GM18511 (cell line): ENCODE results near the gene ANAPC4.

ENCODE experiments used
- ATAC-seq: cut with Tn5 transposase; IDR thresholded peaks from one replicate; pipeline ENCODE4 v1.9.1; 2021; ENCODE audit warnings: mild to moderate bottlenecking, moderate library complexity; ENCODE audit not compliant: unreplicated experiment

The ANAPC4 gene

DNA sequence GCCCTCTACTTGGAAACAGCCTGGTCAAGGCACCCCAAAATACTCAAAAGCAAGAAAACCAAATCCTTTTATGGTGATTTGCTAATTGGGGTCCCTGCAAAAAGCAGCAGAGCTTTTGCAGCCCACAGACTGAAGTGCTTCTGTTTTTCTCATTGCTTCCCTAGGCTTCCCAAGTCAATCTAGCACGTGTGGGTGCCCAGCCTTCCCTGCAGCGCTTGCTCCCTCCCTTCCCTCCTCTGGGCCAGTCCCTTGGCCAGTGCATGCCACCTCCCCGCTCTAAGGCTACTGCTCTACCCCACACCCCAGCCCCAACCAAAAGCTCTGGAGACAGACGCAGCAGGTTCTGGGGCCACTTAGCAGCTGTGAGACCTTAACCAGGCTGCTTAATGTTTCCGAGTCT, 53.6 kb downstream of the ANAPC4 start:
- ATAC-seq, result no peak

DNA sequence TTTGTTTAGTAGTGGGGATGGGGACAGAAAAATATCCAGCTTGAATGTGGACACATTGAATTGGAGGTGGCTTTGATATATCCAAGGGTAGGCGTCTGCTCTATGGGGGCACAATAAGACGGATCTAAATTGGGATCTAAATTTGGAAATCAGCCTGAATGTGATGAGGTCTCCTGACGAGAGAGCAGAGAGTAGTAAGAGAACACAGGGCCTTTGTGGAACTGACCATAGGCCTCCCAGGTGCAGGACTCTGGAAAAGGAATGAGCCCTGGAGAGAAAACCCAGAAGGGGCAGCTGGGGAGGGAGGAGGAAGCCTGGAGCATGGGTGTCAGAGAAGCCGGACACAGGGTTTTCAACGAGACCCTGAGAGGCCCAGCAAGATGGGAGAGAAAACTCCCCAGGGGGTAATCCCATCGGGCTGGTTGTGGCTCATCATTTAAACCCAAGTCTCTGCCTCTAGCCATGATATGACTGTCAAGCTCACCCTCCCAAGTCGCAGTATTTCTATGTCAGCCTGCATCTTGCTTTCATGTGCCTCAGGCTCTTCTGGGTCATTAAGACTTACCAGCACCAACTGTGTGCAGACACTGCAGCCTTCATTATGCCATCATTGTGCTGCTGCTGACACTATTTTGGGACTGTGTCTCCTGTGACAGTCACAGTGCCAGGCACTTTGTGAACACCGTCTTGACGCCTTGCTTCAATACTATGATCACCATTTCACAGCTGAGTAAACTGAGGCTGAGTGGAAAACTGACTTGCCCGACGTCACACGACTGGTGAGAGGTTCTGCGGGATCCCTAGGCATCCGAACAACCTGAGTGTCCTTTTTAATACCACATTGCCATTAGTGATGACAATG, 57.1 kb downstream of the ANAPC4 start:
- ATAC-seq, result no peak

DNA sequence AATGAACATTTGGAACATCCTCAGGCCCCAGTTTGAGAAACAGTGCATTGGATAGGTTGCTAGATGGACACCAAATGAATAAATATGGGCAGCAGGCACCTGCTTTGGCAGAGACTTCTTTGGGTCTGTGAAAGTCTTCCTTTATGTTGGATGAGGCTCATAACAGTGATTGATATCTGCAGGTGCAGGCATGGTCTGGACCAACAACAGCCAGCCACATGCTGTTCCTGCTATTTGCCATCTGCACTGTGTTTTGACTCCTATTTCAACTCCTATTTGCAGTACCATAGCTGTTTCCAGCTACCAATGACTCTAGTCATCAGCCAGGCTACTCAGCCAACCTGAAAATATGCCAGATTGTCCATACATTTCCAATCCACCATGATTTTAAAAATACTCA, 60.9 kb downstream of the ANAPC4 start:
- no peak for ATAC-seq

DNA sequence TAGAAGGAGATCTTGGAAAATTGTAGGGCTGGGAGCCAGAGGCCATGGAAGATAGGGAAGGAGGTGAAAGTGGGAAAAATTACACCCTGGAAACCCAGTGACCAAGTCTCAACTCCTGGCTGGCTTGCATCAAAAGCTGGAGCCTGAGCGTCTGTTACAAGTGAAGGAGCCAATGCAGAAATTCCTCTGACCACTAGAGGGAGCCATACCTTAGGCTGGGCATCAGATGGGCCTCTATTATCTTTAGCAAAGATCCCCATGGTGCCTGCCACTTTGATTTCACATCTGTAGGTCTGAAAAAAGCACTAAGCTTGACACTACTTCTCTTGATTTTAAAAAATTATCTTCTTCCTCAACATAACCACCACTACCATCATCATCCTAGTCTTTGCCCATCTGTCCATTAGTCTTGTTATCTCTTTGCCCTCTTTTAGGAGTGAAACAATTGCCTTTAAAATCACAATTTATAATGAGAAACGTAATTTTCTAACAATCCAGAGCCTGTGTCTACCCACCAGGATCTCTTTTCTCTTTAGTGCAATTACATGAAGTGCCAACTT, 62.9 kb downstream of the ANAPC4 start:
- peak; percentile 98 for ATAC-seq

DNA sequence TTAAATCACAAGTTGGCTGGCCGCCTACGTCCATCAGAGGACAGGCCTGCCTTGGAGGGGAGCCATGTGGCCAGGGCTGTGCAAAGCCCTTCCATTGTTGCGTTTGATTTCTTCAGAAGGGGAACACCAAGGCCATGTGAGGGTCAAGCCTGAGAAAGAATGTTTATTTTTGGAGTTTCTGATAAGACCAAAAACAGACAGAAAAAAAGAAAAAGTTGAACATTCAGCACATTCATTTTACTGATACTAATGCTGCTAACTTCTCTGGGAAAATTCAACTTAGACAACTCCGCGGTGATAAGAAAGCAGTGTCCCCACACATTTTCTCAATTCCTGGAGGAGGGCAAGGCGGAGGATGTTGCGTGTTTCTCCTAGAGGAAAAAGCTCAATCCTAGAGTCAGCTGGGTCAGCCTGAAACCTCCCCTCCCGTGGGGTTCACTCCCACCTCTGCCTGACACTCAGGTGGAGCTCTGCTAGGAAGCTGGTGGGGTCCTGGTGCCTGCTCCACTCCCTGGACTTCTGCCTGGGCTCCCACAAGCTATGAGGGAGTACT, 63.5 kb downstream of the ANAPC4 start:
- ATAC-seq, result no peak

DNA sequence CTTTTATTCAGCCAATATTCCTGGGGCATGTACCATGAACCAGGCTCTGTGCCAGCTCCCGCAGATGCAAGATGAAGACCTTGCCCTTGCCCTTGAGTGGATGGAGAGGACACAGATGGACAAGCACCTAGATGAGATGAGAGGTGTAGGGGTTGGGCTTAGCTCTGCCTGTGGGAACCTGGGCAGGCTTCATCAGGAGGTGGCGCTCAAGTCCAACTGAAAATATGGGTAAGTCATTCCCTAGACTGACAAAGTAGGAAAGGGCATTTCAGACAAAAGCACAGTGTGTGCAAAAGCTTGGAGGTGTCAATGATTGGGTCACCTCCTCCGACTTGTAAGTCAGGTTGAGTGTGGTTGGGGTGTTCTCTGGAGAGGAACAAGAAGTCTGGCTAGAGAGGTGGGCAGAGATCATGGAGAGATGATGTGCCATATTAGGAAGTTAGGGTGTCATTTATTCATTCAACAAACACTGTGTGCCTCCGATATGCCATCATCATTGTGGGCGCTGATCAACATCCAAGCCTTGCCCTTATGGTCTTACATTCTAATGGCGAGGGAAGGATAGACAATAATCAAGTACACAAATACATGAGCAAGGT, 64.6 kb downstream of the ANAPC4 start:
- ATAC-seq, result no peak

DNA sequence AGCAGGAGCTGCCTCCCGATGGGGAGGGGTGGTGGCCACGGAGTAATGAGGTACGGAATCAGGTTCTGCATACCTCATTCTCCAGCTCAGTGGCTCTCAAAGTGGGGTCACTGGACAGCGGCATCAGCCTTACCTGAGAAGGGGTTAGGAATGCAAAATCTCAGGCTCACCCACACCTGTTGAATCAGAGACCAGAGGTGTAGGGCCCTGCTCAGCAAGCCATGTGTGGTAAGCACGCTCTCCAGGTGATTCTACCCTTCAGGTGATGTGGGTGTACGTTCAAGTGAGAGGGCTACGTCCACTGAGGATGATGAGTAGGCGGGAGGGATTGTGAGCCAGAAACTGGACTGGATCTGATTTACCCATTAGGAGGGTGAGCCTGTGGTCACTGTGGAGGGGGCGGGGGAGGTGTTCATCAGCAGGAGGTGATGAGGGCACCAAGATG, 65.8 kb downstream of the ANAPC4 start:
- ATAC-seq, result no peak

DNA sequence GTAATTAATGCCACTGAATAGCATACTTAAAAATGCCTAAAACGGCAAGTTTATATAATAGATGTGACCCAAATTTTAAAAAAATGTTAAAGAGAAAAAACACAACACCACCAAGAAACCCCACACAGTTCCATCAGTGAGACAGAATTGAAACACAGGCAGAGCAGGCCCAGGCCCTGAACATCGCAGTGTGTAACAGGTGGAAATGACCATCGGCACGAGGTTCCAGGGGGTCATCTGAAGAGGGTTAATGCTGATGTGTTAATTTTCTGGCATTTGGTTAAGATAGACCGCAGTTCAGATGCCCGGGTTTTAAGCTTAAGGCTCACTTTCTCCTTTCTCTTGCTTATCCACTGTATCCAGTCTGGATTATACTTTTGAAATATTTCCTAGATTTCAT, 66.8 kb downstream of the ANAPC4 start:
- ATAC-seq, result no peak

DNA sequence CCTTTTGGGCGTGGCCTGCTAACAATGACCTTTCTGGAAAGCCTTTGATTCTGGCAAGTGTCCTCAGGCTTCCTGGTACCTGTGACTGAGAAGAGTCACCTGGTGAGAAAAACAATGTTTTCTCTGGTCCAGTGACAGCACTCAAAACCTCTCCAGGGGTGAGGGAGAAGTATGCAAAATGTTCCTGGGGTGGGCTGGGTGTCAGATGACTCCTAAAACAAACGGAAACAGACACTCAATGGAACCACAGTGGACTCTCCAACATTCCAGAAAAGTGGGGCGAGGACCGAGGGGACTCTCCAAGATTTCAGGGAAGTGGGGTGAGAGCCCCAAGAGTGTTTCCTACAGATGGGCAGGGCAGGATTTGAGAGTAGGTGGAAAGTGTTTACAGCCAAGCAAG, 69.5 kb downstream of the ANAPC4 start:
- no peak for ATAC-seq

DNA sequence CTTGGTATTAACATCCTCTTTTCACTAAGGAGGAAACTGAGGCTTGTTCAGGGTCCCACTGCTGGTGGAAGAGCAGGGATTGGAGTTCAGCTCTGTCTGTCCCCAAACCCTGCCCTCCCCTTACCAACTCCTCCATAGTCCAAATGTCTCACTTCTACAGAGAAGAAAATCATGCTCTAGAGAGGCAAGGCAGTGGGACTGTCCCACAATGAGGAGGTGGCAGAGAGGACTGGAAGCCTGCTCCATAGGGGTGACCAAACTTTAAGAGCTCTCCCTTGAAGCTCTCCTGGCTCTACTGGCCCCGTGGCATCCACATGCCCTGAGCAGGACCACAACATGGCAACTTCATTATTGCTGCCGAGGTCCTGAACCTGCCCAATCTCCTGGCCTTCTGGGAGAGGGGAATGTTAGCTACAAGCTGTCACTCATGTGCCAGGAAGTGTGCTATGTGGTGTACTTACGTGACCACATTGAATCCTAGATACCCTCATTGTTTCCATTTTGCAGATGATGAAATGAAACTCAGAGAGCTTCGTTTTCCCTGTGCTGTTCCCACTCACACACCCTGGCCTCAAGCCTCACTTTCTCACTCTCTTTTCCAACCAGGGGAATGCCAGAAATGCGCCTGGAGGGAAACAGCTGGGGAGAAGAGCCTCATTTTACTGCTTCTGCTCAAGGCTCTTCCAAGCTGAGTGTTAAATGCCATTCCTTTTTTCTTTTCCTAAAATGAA, 71.5 kb downstream of the ANAPC4 start:
- ATAC-seq, result no peak

DNA sequence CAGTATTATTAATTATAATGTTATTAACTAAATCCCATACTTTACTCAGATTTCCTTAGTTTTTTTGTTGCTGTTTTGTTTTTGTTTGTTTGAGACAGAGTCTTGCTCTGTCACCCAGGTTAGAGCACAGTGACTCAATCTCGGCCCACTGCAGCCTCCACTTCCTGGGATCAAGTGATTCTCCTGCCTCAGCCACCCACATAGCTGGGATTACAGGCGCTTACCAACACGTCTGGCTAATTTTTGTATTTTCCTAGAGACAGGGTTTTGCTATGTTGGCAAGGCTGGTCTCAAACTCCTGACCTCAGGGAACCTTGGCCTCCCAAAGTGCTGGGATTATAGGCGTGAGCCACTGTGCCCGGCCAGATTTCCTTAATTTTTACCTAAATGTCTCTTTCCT, 72.2 kb downstream of the ANAPC4 start:
- ATAC-seq, result no peak

DNA sequence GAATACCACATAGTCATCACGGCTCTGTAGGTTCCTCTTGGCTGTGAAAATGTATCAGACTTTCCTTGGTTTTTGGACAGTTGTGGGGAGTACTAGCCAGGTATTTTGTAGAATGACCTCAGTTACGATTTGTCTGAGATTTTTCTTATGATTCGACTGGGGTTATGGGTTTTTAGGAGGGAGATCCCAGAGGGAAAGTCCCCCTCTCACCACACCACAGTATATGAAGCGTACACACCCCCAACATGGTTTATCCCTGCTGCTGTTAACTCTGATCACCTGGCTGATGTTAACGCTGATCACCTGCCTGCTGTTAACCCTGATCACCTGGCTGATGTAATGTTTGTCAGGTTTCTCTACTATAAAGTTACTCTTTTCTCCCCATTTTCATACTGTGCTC, 72.6 kb downstream of the ANAPC4 start:
- peak; percentile 65 for ATAC-seq

DNA sequence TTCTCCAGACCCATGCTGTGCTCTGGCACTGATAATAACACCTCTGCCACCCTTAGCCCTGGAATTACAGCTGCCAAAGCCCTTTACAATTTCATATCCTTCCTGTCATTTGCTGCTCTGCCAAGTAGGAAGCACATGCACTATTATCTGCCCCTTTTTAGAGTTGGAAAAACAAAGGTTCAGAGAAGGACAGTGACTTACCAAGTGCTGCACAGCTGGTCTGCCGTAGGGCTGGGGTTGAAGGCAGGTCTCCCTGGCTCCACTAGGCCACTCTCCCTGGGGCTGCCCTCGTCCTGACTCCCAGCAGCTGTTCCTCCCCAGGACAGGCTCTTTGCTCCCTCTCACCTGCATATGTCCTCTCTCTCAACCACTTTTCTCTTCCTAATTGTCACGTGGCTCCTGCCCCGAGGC, 73.4 kb downstream of the ANAPC4 start:
- no peak for ATAC-seq

DNA sequence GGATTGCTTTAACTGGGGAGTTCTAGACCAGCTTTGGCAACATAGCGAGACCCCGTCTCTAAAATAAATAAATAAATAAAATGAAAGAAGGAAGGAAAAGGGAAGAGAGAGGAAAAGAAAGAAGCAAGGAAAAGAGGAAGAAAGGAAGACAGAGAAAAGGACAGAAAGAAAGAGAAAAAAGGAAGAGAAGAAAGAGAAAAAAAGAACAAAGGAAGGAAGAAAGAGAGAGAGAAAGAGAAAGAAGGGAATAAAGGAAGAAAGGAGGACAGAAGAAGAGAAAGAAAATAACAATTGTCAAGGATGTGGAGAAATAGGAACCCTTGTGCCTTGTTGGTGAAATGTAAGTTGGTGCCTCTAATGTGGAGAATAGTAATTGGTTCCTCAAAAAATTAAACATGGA, 74.6 kb downstream of the ANAPC4 start:
- no peak for ATAC-seq

DNA sequence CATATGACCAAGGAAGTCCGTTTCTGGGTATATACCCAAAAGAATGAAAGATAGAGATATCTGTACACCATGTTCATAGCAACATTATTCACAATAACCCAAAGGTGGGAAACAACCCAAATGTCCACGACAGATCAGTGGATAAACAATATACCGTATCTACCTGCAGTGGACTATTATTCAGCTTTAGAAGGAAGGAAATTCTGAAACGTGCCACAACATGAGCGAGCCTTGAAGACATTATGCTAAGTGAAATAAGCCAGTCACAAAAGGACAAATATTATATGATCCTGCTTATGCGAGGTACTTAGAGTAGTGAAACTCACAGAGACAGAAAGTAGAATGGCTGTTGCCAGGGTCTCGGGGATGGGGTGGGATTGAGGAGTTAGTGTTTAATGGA, 75.0 kb downstream of the ANAPC4 start:
- no peak for ATAC-seq

DNA sequence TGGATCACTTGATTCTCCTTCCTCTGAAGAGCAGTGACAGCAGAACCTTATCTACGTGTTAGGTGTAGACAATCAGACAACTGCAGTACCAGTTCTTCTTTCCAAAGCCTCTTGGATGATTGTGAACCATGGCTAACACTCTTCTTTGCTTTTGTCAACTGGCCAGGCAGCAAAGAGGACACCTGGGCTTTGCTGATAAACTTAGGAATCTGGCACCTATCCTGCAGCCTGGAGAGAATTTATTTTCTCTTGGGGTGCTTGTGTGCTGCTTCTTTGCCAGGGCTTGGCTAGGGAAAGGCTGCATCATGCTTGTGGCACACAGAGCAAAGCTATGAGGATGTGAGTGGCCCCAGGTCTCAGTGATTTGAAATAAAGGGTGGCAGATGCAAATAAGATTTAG, 77.4 kb downstream of the ANAPC4 start:
- ATAC-seq, result no peak

DNA sequence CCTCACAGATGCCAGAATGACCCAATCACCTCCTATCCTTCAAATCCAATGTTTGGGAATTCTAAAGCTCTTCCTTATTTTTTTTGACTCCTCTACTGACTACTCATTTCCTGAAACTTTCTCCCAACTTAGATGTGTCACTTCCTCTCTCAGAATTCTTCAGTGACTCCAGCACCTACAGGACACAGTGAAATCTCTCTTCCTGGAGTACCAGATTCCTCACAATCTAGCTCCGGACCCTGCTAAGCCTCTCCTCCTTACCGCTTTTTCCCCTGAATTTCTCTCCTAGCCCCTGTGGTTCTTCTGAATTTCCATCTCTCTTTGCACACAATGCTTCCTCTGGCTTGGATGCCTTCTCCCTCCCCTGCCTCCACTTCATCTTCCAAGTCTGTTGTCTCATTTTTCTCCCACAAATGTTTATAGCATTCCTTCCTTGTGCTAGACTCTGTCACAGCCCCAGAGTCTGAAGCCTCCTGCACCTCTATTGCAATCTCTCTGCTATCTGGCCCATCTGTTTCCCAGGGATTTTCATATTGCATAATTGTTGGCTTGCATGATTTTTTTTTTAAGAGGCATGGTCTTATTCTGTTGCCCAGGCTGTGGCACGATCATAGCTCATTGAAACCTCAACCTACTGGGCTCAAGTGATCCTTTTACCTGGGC, 80.1 kb downstream of the ANAPC4 start:
- ATAC-seq, result no peak

DNA sequence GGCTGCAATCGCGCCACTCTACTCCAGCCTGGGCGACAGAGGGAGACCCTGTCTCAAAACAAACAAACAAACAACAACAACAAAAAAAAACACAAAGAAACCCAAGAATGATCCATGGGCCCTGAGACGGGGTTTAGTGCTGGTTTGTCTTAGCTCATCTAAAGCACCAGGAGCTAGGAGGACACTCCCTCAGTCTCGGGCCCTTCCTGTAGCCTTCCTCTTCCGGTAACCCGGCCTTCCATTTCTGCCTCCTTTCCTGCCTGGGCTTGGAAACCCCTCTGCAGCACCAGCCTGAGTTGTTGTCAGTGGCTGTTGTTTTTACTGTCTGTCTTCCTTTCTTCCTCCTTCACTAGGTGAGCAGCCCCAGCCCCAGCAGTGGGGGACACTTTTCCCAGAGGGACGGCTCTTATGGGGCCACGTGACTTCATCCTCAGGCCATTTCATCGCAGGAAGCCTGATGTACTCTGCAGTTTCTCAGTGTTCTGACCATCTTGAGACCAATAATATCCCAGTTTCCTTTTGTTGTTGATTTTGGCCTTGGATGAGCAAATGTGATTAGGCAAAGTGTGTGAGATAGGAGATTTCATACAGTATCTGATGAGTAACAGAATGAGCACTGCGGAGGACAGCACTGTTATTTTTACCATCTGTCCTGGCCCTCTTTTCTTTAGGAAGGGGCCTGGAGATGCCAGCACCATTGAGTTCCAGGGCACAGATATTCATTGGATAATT, 90.1 kb downstream of the ANAPC4 start:
- no peak for ATAC-seq

DNA sequence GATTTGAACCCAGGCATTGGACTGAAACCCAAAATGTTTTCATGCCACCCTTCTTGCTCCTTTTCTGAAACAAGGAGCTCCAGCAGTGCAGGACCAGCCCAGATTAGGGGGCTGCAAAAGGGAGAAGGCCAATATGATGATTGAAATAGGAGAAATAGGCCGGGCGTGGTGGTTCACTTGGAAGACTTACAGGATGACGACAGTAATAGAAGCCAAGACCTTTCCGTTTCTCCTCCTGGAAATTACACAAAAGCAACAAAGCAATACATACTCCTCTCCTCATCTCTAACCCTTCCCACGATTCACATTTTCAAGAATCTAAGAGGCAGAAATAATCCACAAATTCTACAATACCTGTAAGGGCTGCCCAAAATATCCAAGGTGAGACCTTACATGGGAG, 90.8 kb downstream of the ANAPC4 start:
- ATAC-seq, result no peak
